Endothelial cell of umbilical vein (primary cell): ENCODE measurements around the gene TCERG1L. TPM values are rescaled to one million over a fixed set of nuclear protein-coding genes. Genes with fewer than 3 reads are reported as not detected.

Experiments
- BruUV-seq: library from RNA; stranded (reverse); fragments of 400-500 nt; replicated peaks from 2 replicates; lab custom pipeline; 2021; lab: Mats Ljungman, UMichigan
- CTCF ChIA-PET: fragments of 300-600, 350-600 bp; sonication (Branson Sonifier 250); formaldehyde crosslinking; loops from one replicate; lab custom pipeline; 2021; ENCODE audit warnings: antibody characterized with exemption, inconsistent platforms; lab: Charles Lee
- POLR2A ChIA-PET: fragments of 300-600, 350-600 bp; sonication (Branson Sonifier 250); formaldehyde crosslinking; loops from one replicate; lab custom pipeline; 2021; ENCODE audit warnings: antibody characterized with exemption, inconsistent platforms; lab: Charles Lee
- DNase-seq: peaks from one replicate; pipeline ENCODE4 v3.0.0-alpha.2; 2011; ENCODE audit warnings: low read depth, low spot score
- FAIRE-seq: peaks from 2 replicates; lab custom pipeline; 2011; peaks lifted over from hg19 to GRCh38; lab: Jason Lieb, UNC
- H2AFZ ChIP-seq: 2 replicates; pipeline ENCODE4 v1.6.0; 2012; ENCODE audit warnings: low read depth, low read length, control low read depth, inconsistent platforms
- H3K27ac ChIP-seq: 2 replicates; pipeline ENCODE4 v1.5.1; 2011; ENCODE audit warnings: low read depth, mild to moderate bottlenecking, control low read depth, low read length, moderate library complexity; ENCODE audit not compliant: insufficient read depth
- H3K27me3 ChIP-seq, 2 experiments: 2 replicates each; pipeline versions ENCODE4 v1.6.0 to v1.6.1; 2011; ENCODE audit warnings: low read length in 2 of 2, mixed read lengths in 1 of 2; ENCODE audit not compliant: control insufficient read depth in 2 of 2, insufficient read depth in 2 of 2
- H3K36me3 ChIP-seq, 2 experiments: 2 replicates in 1 of 2; 3 replicates in 1 of 2; pipeline ENCODE4 v1.5.1; 2011; ENCODE audit warnings: low read length in 2 of 2, mild to moderate bottlenecking in 1 of 2, moderate library complexity in 1 of 2; ENCODE audit not compliant: control insufficient read depth in 2 of 2, insufficient read depth in 2 of 2; ENCODE audit errors: extremely low read depth in 1 of 2
- H3K4me1 ChIP-seq: 3 replicates; pipeline ENCODE4 v1.5.1; 2011; ENCODE audit warnings: mild to moderate bottlenecking, low read length; ENCODE audit not compliant: control insufficient read depth, insufficient read depth; ENCODE audit errors: extremely low read depth
- H3K4me2 ChIP-seq: 2 replicates; pipeline ENCODE4 v1.6.1; 2011; ENCODE audit warnings: low read length, control low read depth, mixed read lengths; ENCODE audit not compliant: insufficient read depth
- H3K4me3 ChIP-seq, 3 experiments: fragments of 200-600 bp in 1 of 3; sonication (generic), shearing (Covaris generic) in 1 of 3; replicated peaks in 1 of 3; 2 replicates each; pipeline ENCODE4 v1.5.1; 2011 to 2016; ENCODE audit warnings: control low read depth in 3 of 3, low read length in 3 of 3, mild to moderate bottlenecking in 2 of 3, inconsistent platforms in 1 of 3, low read depth in 1 of 3, moderate library complexity in 1 of 3; ENCODE audit not compliant: insufficient read depth in 1 of 3
- H3K79me2 ChIP-seq: 2 replicates; pipeline ENCODE4 v1.6.0; 2012; ENCODE audit warnings: low read length, inconsistent platforms; ENCODE audit not compliant: control insufficient read depth, insufficient read depth
- H3K9ac ChIP-seq: replicated peaks from 2 replicates; pipeline ENCODE3; 2011; ENCODE audit warnings: low read length, control low read depth; ENCODE audit not compliant: insufficient read depth; ENCODE audit errors: extremely low read depth
- H3K9me1 ChIP-seq: replicated peaks from 3 replicates; pipeline ENCODE4 v1.6.0; 2011; ENCODE audit warnings: mild to moderate bottlenecking, low read length; ENCODE audit not compliant: control insufficient read depth, insufficient read depth; ENCODE audit errors: extremely low read depth
- H3K9me3 ChIP-seq: replicated peaks from 2 replicates; pipeline ENCODE4 v1.5.1; 2012; ENCODE audit warnings: low read length, inconsistent platforms; ENCODE audit not compliant: control insufficient read depth, insufficient read depth
- H4K20me1 ChIP-seq: replicated peaks from 2 replicates; pipeline ENCODE3; 2011; ENCODE audit warnings: mild to moderate bottlenecking, low read length; ENCODE audit not compliant: control insufficient read depth, insufficient read depth; ENCODE audit errors: extremely low read depth
- CTCF ChIP-seq, 2 donors: IDR thresholded peaks; 1 replicate in 1 of 2; 2 replicates in 1 of 2; pipeline ENCODE4 v1.5.1; 2011; ENCODE audit warnings: low read length in 2 of 2, mild to moderate bottlenecking in 2 of 2, moderate library complexity in 2 of 2, control low read depth in 1 of 2, inconsistent platforms in 1 of 2, low read depth in 1 of 2; ENCODE audit not compliant: insufficient read depth in 1 of 2; ENCODE audit errors: extremely low read depth in 1 of 2
- EZH2 ChIP-seq: IDR thresholded peaks from 2 replicates; pipeline ENCODE4 v1.6.1; 2012; ENCODE audit warnings: borderline replicate concordance, low read depth, mild to moderate bottlenecking, moderate library complexity, low read length, inconsistent platforms; ENCODE audit not compliant: severe bottlenecking
- FOS ChIP-seq: IDR thresholded peaks from 2 replicates; pipeline ENCODE4 v1.6.1; 2011; ENCODE audit warnings: mild to moderate bottlenecking, low read length, moderate library complexity, borderline replicate concordance; ENCODE audit not compliant: insufficient read depth
- GATA2 ChIP-seq: IDR thresholded peaks from 2 replicates; pipeline ENCODE4 v1.7.0; 2011; ENCODE audit warnings: low read depth, mild to moderate bottlenecking, moderate library complexity, mixed read lengths, low read length; ENCODE audit not compliant: insufficient read length, insufficient read depth
- JUN ChIP-seq: IDR thresholded peaks from 2 replicates; pipeline ENCODE4 v1.6.1; 2011; ENCODE audit warnings: borderline replicate concordance, low read depth; ENCODE audit not compliant: insufficient read length, insufficient read depth
- MAX ChIP-seq: IDR thresholded peaks from 2 replicates; pipeline ENCODE4 v1.6.1; 2011; ENCODE audit not compliant: insufficient read depth, insufficient read length
- MYC ChIP-seq: IDR thresholded peaks from one replicate; pipeline ENCODE4 v1.6.1; 2011; ENCODE audit warnings: mild to moderate bottlenecking, low read depth, low read length
- POLR2A ChIP-seq: IDR thresholded peaks from 2 replicates; pipeline ENCODE4 v1.6.1; 2012; ENCODE audit warnings: low read depth, mild to moderate bottlenecking, control low read depth, low read length
- POLR2AphosphoS5 ChIP-seq: IDR thresholded peaks from 2 replicates; pipeline ENCODE4 v1.6.1; 2012; ENCODE audit warnings: low read depth, mild to moderate bottlenecking, control low read depth, low read length, moderate library complexity; ENCODE audit not compliant: insufficient read depth
- dilution Hi-C: fragments of 300-500 bp; cut with MboI; formaldehyde crosslinking; loops from one replicate; pipeline ENCODE4 v1.15.0; 2019; ENCODE audit warnings: low sequenced_read_pairs; ENCODE audit not compliant: extremely low pct_ligation_motif_present
- intact Hi-C: fragments of 100-400 bp; cut with micrococcal nuclease; formaldehyde crosslinking; loops from one replicate; pipeline ENCODE4 v1.10.0; 2022
- polyA plus RNA-seq, 4 experiments: library from polyadenylated mRNA; depleted of rRNA in 3 of 4; stranded (reverse) in 3 of 4; unstranded in 1 of 4; fragments of >200 nt; gene quantifications; 2 replicates each; pipeline versions ENCODE4 v1.2.1 to v1.2.3, GENCODE V29; 2011 to 2012; ENCODE audit warnings: missing spikeins in 1 of 4
- total RNA-seq: library from RNA; stranded (reverse); gene quantifications from 2 replicates; pipeline ENCODE4 v1.2.3, GENCODE V29; 2021

Gene TCERG1L
- total and polyA plus RNA-seq, 2 donors (not counting 3 experiments of a cell fraction or from before 2014, with no cell fraction given), result not detected

- ChIA-PET CTCF (no interaction called here), POLR2A (no interaction called here)
- H3K9ac ChIP-seq, result no peak overlapping the region
- no peak overlapping the region for H3K4me3 ChIP-seq
- no peak overlapping the region for H2AFZ ChIP-seq
- H3K4me2 ChIP-seq, result no peak overlapping the region
- no peaks in the 10 kb centered on the region for H3K36me3 ChIP-seq
- no peaks in the 10 kb centered on the region for H4K20me1 ChIP-seq
- H3K27ac ChIP-seq, result no peak overlapping the region
- FAIRE-seq (no peak), DNase-seq (no peak)
- dilution Hi-C loops, result no loop called here
- no peaks in the 10 kb centered on the region for H3K9me1 ChIP-seq
- no peaks in the 10 kb centered on the region for H3K4me1 ChIP-seq
- peaks cover 8% of the 10 kb centered on the region for H3K9me3 ChIP-seq
- intact Hi-C loops, result no loop called here
- no peaks in the 10 kb centered on the region for H3K27me3 ChIP-seq
- TF ChIP-seq FOS, result no peak
- TF ChIP-seq MAX, result no peak
- no peak for TF ChIP-seq POLR2A
- TF ChIP-seq JUN, result no peak
- TF ChIP-seq EZH2, result no peak
- no peak for TF ChIP-seq CTCF (IDR thresholded peaks at IDR 0.05; ENCODE audit: extremely low read depth in 1 of 2, insufficient read depth in 1 of 2, low read depth in 1 of 2, low read length in 2 of 2)
- no peak for TF ChIP-seq POLR2AphosphoS5
- no peak for TF ChIP-seq GATA2
- no peak for TF ChIP-seq MYC
- BruUV-seq, result no TSS peak
- no peaks in the 10 kb centered on the region for H3K79me2 ChIP-seq
Observed at GRCh38 chr10:131214521-131215244, 96.8 kb downstream of the TCERG1L start.
